Measurements from ENCODE around the gene SIAH2.

Gene SIAH2

DNA sequence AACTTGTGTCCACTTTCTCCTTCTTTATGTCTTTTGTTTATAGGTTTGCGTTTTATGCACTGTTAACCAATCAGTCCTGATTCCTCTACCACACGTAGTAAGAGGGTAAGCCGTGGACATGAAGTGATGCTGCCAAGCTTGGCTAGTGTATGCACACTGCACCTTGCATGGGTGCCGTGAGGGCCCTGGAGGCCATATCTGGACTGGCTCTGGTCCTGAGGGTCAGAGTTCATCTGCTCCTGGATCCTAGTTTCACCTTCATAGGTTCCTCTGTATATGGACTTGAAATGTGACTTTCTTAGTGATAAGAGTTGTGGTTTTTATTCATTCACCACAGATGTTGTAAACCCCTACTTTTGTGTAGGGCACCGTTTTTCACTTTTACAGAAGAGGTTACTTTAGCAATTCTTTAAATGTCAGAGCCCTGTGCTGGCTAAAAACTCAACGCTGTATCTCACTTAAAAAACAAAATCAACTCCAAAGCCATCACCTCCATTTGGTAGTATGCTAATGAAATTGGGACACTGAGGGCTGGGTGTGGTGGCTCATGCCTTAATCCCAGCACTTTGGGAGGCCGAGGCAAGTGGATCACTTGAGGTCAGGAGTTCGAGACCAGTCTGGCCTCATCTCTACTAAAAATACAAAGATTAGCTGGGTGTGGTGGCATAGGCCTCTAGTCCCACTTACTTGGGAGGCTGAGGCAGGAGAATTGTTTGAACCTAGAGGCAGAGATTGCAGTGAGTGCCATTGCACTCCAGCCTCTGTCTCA is 22.9 kb downstream of the SIAH2 start:
- Histone ChIP-seq H3K27me3 (ENCODE audit: insufficient read depth, insufficient read length) (no peaks in the 10 kb centered on the region), H3K9ac (ENCODE audit: insufficient read length, low read depth) (no peak overlapping the region), H3K4me3 (ENCODE audit: insufficient read length, low read depth) (no peak overlapping the region), H3K4me1 (ENCODE audit: insufficient read depth, insufficient read length) (peaks cover 4% of the 10 kb centered on the region), H3K9me3 (ENCODE audit: insufficient read depth, low read length) (no peaks in the 10 kb centered on the region), H3K36me3 (ENCODE audit: insufficient read depth, insufficient read length, low read length) (peaks cover 21% of the 10 kb centered on the region)
- no peak for DNase-seq (ENCODE audit: low read depth, low spot score)
- no peak for TF ChIP-seq ZNF274 (IDR thresholded peaks at IDR 0.05; ENCODE audit: low read depth, low read length)
- no peak for TF ChIP-seq YY1 (IDR thresholded peaks at IDR 0.05; ENCODE audit: insufficient read depth, insufficient read length)
- no peak for TF ChIP-seq SUZ12 (IDR thresholded peaks at IDR 0.05; ENCODE audit: extremely low read depth, insufficient read depth, insufficient read length)

DNA sequence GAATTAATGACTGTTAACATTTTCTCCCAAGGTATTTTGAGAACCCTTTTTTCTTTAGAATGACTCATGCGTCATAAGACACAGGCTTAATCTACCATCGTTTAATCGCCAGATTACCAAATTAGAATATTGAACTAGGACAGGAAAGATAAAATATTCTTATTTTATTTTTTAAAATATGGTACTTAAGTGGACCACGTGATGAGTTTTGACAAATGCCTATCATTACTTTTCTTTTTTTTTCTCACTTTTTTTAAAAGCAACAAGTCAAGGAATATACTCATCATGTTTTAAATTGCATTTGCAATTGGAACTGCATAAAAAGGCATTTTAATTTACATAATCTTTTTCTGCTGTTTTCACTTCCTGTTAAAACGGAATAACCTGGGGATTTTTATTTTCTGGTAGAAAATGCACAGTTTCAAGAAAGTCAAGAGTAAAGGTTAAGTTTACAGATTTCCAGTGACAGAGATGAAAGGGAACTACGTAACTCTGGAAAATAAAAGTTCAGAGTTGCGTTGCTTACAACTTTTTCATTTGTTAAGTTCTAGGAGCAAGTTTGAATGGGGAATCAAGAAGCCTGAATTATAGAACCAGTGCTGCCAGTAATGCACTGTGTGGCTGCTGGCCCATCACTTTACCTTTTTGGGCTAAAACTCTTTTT is 23.6 kb downstream of the SIAH2 start:
- no peak overlapping the region for H3K9ac ChIP-seq (ENCODE audit: insufficient read length, low read depth)
- peaks cover 21% of the 10 kb centered on the region for H3K36me3 ChIP-seq (ENCODE audit: insufficient read depth, insufficient read length, low read length)
- DNase-seq (ENCODE audit: low read depth, low spot score): no peak
- no peaks in the 10 kb centered on the region for H3K9me3 ChIP-seq (ENCODE audit: insufficient read depth, low read length)
- peaks cover 7% of the 10 kb centered on the region for H3K4me1 ChIP-seq (ENCODE audit: insufficient read depth, insufficient read length)
- H3K4me3 ChIP-seq (ENCODE audit: insufficient read length, low read depth): no peak overlapping the region
- no peak for TF ChIP-seq YY1 (IDR thresholded peaks at IDR 0.05; ENCODE audit: insufficient read depth, insufficient read length)
- TF ChIP-seq SUZ12 (IDR thresholded peaks at IDR 0.05; ENCODE audit: extremely low read depth, insufficient read depth, insufficient read length): no peak
- no peak for TF ChIP-seq ZNF274 (IDR thresholded peaks at IDR 0.05; ENCODE audit: low read depth, low read length)
- H3K27me3 ChIP-seq (ENCODE audit: insufficient read depth, insufficient read length): no peaks in the 10 kb centered on the region

DNA sequence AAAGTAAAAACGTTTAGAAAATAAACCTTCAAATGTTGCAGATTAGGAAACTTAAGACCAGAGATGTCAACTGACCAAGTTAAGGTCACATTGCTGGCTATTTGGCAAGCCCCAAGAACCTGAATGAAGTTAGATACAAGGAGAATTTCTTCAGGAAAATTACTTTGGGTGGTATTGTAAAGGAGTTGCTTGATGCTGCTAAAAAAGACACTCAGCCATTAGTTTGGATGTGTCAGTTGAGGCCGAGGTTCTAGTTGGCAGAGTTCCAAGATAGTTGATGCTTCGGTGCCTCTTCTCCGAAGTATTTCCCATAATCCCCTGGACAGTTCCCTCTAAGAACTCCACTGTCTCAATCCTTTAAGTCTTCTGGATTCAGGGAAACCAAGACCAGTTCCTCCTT is 24.3 kb downstream of the SIAH2 start:
- no peak for TF ChIP-seq SUZ12 (IDR thresholded peaks at IDR 0.05; ENCODE audit: extremely low read depth, insufficient read depth, insufficient read length)
- TF ChIP-seq ZNF274 (IDR thresholded peaks at IDR 0.05; ENCODE audit: low read depth, low read length): no peak
- TF ChIP-seq YY1 (IDR thresholded peaks at IDR 0.05; ENCODE audit: insufficient read depth, insufficient read length): no peak
- Histone ChIP-seq H3K36me3 (ENCODE audit: insufficient read depth, insufficient read length, low read length) (peaks cover 21% of the 10 kb centered on the region), H3K4me3 (ENCODE audit: insufficient read length, low read depth) (no peak overlapping the region), H3K9ac (ENCODE audit: insufficient read length, low read depth) (no peak overlapping the region), H3K4me1 (ENCODE audit: insufficient read depth, insufficient read length) (peaks cover 11% of the 10 kb centered on the region), H3K27me3 (ENCODE audit: insufficient read depth, insufficient read length) (no peaks in the 10 kb centered on the region), H3K9me3 (ENCODE audit: insufficient read depth, low read length) (no peaks in the 10 kb centered on the region)
- no peak for DNase-seq (ENCODE audit: low read depth, low spot score)

DNA sequence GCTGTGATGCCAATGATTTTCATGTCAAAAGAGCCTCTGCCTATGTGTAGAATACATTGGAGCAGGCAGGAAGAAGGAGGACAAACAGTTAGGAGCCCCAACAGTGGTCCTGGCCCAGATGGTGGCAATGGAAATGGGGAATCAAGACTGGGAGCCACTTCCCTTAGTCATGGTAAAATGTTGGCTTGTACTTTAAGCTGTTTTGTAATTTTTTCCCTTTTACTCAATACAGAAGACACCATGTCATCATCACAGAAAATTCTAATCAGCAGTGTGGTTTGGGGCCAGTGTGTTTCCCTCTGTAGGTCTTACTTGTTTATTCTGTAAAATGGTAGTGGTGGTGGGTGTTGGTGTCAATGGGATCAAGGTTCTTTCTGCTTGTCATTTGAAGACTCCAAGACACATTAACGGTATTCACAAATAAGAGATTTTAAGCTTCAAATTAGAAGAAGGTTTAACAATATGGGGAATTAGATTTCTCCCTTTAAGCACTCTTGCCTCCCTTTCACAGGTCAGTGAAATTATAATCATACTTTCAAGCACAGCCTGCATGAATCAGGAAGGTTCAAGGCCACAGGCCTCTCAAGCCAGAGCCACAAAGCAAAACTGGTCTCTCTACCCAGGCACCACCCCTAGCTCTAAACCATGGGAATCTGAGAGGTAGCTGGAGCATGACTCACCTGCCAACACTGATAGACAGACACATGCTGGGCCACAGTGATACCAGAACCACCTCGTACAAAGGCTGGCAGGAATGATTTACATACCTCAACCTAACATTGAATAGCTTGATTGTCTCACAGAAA is 24.9 kb downstream of the SIAH2 start:
- no peak overlapping the region for H3K9ac ChIP-seq (ENCODE audit: insufficient read length, low read depth)
- TF ChIP-seq YY1 (IDR thresholded peaks at IDR 0.05; ENCODE audit: insufficient read depth, insufficient read length) (no peak), SUZ12 (IDR thresholded peaks at IDR 0.05; ENCODE audit: extremely low read depth, insufficient read depth, insufficient read length) (no peak), ZNF274 (IDR thresholded peaks at IDR 0.05; ENCODE audit: low read depth, low read length) (no peak)

DNA sequence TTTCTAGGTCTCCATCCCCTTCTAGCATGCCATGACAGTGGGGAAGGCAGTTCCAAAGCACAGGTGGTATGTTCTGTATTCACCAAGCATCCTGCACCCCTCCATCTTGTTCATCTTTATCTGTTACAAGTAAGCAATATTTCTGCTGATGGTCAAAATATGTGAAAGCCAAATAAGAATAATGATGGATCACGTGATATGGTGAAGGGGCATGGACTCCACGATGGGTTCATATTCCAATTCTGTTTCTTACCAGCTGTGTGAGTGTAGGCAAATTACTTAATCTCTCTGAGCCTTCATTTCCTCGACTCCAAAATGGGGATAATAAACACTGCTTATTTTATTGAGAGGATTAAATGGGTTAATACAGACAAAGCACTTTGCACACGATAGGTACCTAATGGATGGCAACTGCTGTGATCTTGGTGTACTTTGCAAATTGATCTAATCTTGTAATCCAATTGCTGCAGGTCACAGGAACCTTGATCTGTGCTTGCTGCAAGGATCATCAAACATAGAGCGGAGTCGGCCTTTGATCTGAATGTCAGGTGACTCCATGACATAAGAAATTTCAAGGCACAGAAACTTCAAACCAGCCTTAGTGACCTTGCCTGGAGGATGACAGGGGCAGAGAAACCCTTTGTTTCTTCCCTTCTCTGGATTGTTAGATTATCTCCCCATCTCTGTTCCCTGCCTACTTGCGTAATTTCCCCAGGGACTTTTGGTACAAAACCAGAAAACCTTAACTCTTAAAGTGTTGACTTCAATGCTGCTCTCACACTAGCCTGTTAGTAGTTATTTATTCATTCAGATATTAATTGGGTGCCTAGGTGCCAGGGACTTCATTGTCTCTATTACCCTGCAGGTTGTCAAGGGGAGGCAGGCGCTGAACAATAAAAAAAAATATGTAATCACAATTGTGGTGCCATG is 25.8 kb downstream of the SIAH2 start:
- Histone ChIP-seq H3K9me3 (ENCODE audit: insufficient read depth, low read length) (no peaks in the 10 kb centered on the region), H3K36me3 (ENCODE audit: insufficient read depth, insufficient read length, low read length) (peaks cover 17% of the 10 kb centered on the region), H3K4me3 (ENCODE audit: insufficient read length, low read depth) (no peak overlapping the region), H3K9ac (ENCODE audit: insufficient read length, low read depth) (peak overlapping the region; percentile 7), H3K4me1 (ENCODE audit: insufficient read depth, insufficient read length) (peaks cover 11% of the 10 kb centered on the region), H3K27me3 (ENCODE audit: insufficient read depth, insufficient read length) (no peaks in the 10 kb centered on the region)
- no peak for DNase-seq (ENCODE audit: low read depth, low spot score)
- no peak for TF ChIP-seq SUZ12 (IDR thresholded peaks at IDR 0.05; ENCODE audit: extremely low read depth, insufficient read depth, insufficient read length)
- TF ChIP-seq YY1 (IDR thresholded peaks at IDR 0.05; ENCODE audit: insufficient read depth, insufficient read length): no peak
- TF ChIP-seq ZNF274 (IDR thresholded peaks at IDR 0.05; ENCODE audit: low read depth, low read length): no peak

More for the DNA sequence above, 24.9 kb downstream of the SIAH2 start:
- H3K36me3 ChIP-seq (ENCODE audit: insufficient read depth, insufficient read length, low read length): peaks cover 21% of the 10 kb centered on the region
- peaks cover 11% of the 10 kb centered on the region for H3K4me1 ChIP-seq (ENCODE audit: insufficient read depth, insufficient read length)
- H3K27me3 ChIP-seq (ENCODE audit: insufficient read depth, insufficient read length): no peaks in the 10 kb centered on the region
- no peak overlapping the region for H3K4me3 ChIP-seq (ENCODE audit: insufficient read length, low read depth)
- no peaks in the 10 kb centered on the region for H3K9me3 ChIP-seq (ENCODE audit: insufficient read depth, low read length)
- DNase-seq (ENCODE audit: low read depth, low spot score): no peak

DNA sequence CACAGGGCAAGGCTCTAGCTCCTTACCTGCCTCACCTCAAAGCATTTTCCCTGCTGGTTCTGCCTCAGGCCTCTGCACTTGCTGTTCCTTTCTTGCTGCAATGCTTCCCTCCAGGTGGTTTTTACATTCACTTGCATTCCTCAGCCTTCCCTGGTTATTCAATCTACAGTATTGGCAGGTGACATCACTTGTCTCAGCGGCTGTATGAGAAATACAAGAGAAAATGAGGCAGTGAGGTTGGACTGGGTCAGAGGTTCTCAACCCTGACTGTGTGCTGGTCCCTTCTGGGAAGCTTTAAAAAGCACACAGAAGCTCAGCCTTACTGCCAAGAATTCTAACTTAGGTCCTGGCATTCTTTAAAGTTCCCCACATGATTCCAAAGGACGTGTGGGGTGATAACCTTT is 26.7 kb downstream of the SIAH2 start:
- Histone ChIP-seq H3K4me1 (ENCODE audit: insufficient read depth, insufficient read length) (peaks cover 11% of the 10 kb centered on the region), H3K9me3 (ENCODE audit: insufficient read depth, low read length) (no peaks in the 10 kb centered on the region), H3K27me3 (ENCODE audit: insufficient read depth, insufficient read length) (no peaks in the 10 kb centered on the region), H3K9ac (ENCODE audit: insufficient read length, low read depth) (no peak overlapping the region), H3K4me3 (ENCODE audit: insufficient read length, low read depth) (no peak overlapping the region), H3K36me3 (ENCODE audit: insufficient read depth, insufficient read length, low read length) (peaks cover 8% of the 10 kb centered on the region)
- peak; percentile 40 for DNase-seq (ENCODE audit: low read depth, low spot score)
- no peak for TF ChIP-seq SUZ12 (IDR thresholded peaks at IDR 0.05; ENCODE audit: extremely low read depth, insufficient read depth, insufficient read length)
- no peak for TF ChIP-seq YY1 (IDR thresholded peaks at IDR 0.05; ENCODE audit: insufficient read depth, insufficient read length)
- no peak for TF ChIP-seq ZNF274 (IDR thresholded peaks at IDR 0.05; ENCODE audit: low read depth, low read length)

All from NT2/D1 (cell line).